GM12875 (cell line): ENCODE results near the gene ESYT2.
"Not testable (repeated sequence)": the region's sequence is repeated elsewhere in the genome, so short reads cannot be mapped to it uniquely, and the experiment has no call there.

Experiments used
- H3K4me3 ChIP-seq: one replicate; pipeline ENCODE4 v1.5.1; 2011; ENCODE audit warnings: low read depth, low read length, control low read depth
- CTCF ChIP-seq: IDR thresholded peaks from 2 replicates; pipeline ENCODE4 v1.5.1; 2011; ENCODE audit warnings: low read depth, mild to moderate bottlenecking, control low read depth, inconsistent platforms, low read length, moderate library complexity, borderline replicate concordance; ENCODE audit not compliant: insufficient read depth

ESYT2 gene

GRCh38 chr7:158829342-158830210 lies at the start of gene ESYT2:
Gene ESYT2 (minus strand): TSS chr7:158829509. CDS start chr7:158829418, 91 bp downstream.
- TF ChIP-seq CTCF, result no peak
- H3K4me3 ChIP-seq, result peak within 1 kb of the TSS; percentile 94

GRCh38 chr7:158878151-158879079 lies 49.1 kb upstream of the ESYT2 start:
- H3K4me3 ChIP-seq, result not testable (repeated sequence)

- no peak overlapping the region for H3K4me3 ChIP-seq
- TF ChIP-seq CTCF, result no peak
Measured at GRCh38 chr7:158876984-158877383, 47.7 kb upstream of the ESYT2 start.

GRCh38 chr7:158869876-158870275 lies 40.6 kb upstream of the ESYT2 start:
- H3K4me3 ChIP-seq, result no peak overlapping the region
- TF ChIP-seq CTCF, result no peak

- TF ChIP-seq CTCF, result no peak
- no peak overlapping the region for H3K4me3 ChIP-seq
Measured at GRCh38 chr7:158868764-158869410, 39.6 kb upstream of the ESYT2 start.

- no peak for TF ChIP-seq CTCF
Measured at GRCh38 chr7:158867214-158867984, 38.1 kb upstream of the ESYT2 start.

More at GRCh38 chr7:158867214-158867984, 38.1 kb upstream of the ESYT2 start:
- no peak overlapping the region for H3K4me3 ChIP-seq
